Activated T-cell treated with anti-CD3 and anti-CD28 coated beads for 24 hours (primary cell): ENCODE data around the gene VAMP7.
A peak's percentile ranks its signal among the peaks of the same experiment; 100 is the strongest.
"Not testable (repeated sequence)": the region's sequence is repeated elsewhere in the genome, so short reads cannot be mapped to it uniquely, and the experiment has no call there.

ENCODE experiments used
- DNase-seq: peaks from one replicate; pipeline ENCODE4 v3.0.0-alpha.2; 2020; ENCODE audit warnings: low read depth

The VAMP7 gene

GRCh38 chrX:155907661-155908060 is 26.5 kb downstream of the VAMP7 start:
- not testable (repeated sequence) for DNase-seq

- no peak for DNase-seq
Observed at GRCh38 chrX:155923200-155923599, 42.1 kb downstream of the VAMP7 start.

GRCh38 chrX:155930852-155931618 is 49.9 kb downstream of the VAMP7 start:
- not testable (repeated sequence) for DNase-seq

GRCh38 chrX:155938132-155938531 is 57.0 kb downstream of the VAMP7 start:
- DNase-seq, result no peak

- no peak for DNase-seq
Observed at GRCh38 chrX:155949098-155949497, 68.0 kb downstream of the VAMP7 start.

- no peak for DNase-seq
Observed at GRCh38 chrX:155951237-155951789, 70.2 kb downstream of the VAMP7 start.

- DNase-seq, result no peak
Observed at GRCh38 chrX:155953055-155953454, 71.9 kb downstream of the VAMP7 start.

GRCh38 chrX:155954793-155955192 is 73.6 kb downstream of the VAMP7 start:
- DNase-seq, result no peak

GRCh38 chrX:155956099-155956498 is 75.0 kb downstream of the VAMP7 start:
- no peak for DNase-seq

GRCh38 chrX:155956649-155957048 is 75.5 kb downstream of the VAMP7 start:
- no peak for DNase-seq

- DNase-seq, result no peak
Observed at GRCh38 chrX:155957843-155958242, 76.7 kb downstream of the VAMP7 start.

- no peak for DNase-seq
Observed at GRCh38 chrX:155959018-155959587, 78.0 kb downstream of the VAMP7 start.

- no peak for DNase-seq
Observed at GRCh38 chrX:155962906-155963305, 81.8 kb downstream of the VAMP7 start.

GRCh38 chrX:155966876-155967275 is 85.7 kb downstream of the VAMP7 start:
- peak; percentile 1 for DNase-seq

GRCh38 chrX:155967653-155968325 is 86.6 kb downstream of the VAMP7 start:
- DNase-seq, result no peak

- no peak for DNase-seq
Observed at GRCh38 chrX:155968326-155968661, 87.1 kb downstream of the VAMP7 start.

- DNase-seq, result no peak
Observed at GRCh38 chrX:155968791-155969190, 87.6 kb downstream of the VAMP7 start.

GRCh38 chrX:155971658-155972057 is 90.5 kb downstream of the VAMP7 start:
- not testable (repeated sequence) for DNase-seq

GRCh38 chrX:155972241-155972640 is 91.1 kb downstream of the VAMP7 start:
- DNase-seq, result not testable (repeated sequence)

GRCh38 chrX:155983326-155983725 is 102.2 kb downstream of the VAMP7 start:
- no peak for DNase-seq

- DNase-seq, result no peak
Observed at GRCh38 chrX:155985208-155985607, 104.1 kb downstream of the VAMP7 start.

- not testable (repeated sequence) for DNase-seq
Observed at GRCh38 chrX:155986995-155987394, 105.8 kb downstream of the VAMP7 start.

- DNase-seq, result no peak
Observed at GRCh38 chrX:155988859-155989258, 107.7 kb downstream of the VAMP7 start.
